HG03342 (cell line): ENCODE measurements around the gene WSCD2.

Experiments
- ATAC-seq: cut with Tn5 transposase; IDR thresholded peaks from one replicate; pipeline ENCODE4 v1.9.1; 2021; ENCODE audit warnings: mild to moderate bottlenecking, moderate library complexity; ENCODE audit not compliant: unreplicated experiment

Gene WSCD2

GRCh38 chr12:108257610-108258106 is 128.6 kb downstream of the WSCD2 start:
- ATAC-seq: no peak

- no peak for ATAC-seq
Measured at GRCh38 chr12:108260039-108260438, 131.0 kb downstream of the WSCD2 start.

GRCh38 chr12:108260969-108261368 is 131.9 kb downstream of the WSCD2 start:
- ATAC-seq: no peak

GRCh38 chr12:108265505-108265904 is 136.4 kb downstream of the WSCD2 start:
- no peak for ATAC-seq

- ATAC-seq: no peak
Measured at GRCh38 chr12:108266131-108266530, 137.0 kb downstream of the WSCD2 start.

- no peak for ATAC-seq
Measured at GRCh38 chr12:108267450-108267849, 138.4 kb downstream of the WSCD2 start.

- no peak for ATAC-seq
Measured at GRCh38 chr12:108268397-108268796, 139.3 kb downstream of the WSCD2 start.

- ATAC-seq: no peak
Measured at GRCh38 chr12:108269224-108269623, 140.1 kb downstream of the WSCD2 start.

GRCh38 chr12:108270035-108270848 is 141.2 kb downstream of the WSCD2 start:
- no peak for ATAC-seq

GRCh38 chr12:108270849-108271143 is 141.7 kb downstream of the WSCD2 start:
- ATAC-seq: no peak

- ATAC-seq: no peak
Measured at GRCh38 chr12:108271951-108272872, 143.1 kb downstream of the WSCD2 start.

GRCh38 chr12:108273217-108273616 is 144.1 kb downstream of the WSCD2 start:
- ATAC-seq: no peak

- no peak for ATAC-seq
Measured at GRCh38 chr12:108277613-108278012, 148.5 kb downstream of the WSCD2 start.

GRCh38 chr12:108282160-108282559 is 153.1 kb downstream of the WSCD2 start:
- ATAC-seq: no peak

GRCh38 chr12:108282676-108283075 is 153.6 kb downstream of the WSCD2 start:
- ATAC-seq: no peak

- no peak for ATAC-seq
Measured at GRCh38 chr12:108284163-108284562, 155.1 kb downstream of the WSCD2 start.

- ATAC-seq: no peak
Measured at GRCh38 chr12:108285016-108285415, 155.9 kb downstream of the WSCD2 start.

- no peak for ATAC-seq
Measured at GRCh38 chr12:108287227-108287626, 158.1 kb downstream of the WSCD2 start.

- ATAC-seq: no peak
Measured at GRCh38 chr12:108289350-108290161, 160.5 kb downstream of the WSCD2 start.

GRCh38 chr12:108295641-108296040 is 166.6 kb downstream of the WSCD2 start:
- ATAC-seq: no peak

- ATAC-seq: no peak
Measured at GRCh38 chr12:108296945-108297344, 167.9 kb downstream of the WSCD2 start.
